ENCODE data around the gene AGBL5.
A peak's percentile ranks its signal among the peaks of the same experiment; 100 is the strongest.

Gene AGBL5

GRCh38 chr2:27024812-27025211, 26.7 kb upstream of the AGBL5 start:
- DNase-seq (ENCODE audit: low spot score) = no peak

DNA sequence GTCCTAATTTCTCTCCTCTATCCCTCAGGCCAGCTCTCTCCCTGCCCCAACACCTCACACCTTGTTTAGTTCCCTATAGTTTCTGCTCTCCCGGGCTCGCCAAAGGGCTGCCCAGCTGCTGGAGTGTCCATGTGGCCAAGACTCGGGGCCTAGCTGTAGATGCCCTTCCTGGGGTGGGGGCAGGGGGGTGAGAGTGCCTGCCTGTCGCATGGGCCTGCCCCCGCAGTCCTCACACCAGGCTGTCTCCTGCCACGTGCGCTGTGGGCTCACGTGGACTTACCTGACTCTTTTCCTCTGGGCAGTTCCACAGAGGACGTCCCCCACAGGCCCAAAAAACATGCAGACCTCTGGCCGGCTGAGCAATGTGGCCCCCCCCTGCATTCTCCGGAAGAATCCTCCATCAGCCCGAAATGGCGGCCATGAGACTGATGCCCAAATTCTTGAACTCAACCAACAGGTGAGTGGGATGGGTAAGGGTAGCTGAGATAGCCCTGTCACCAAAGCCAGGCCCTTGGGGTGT, 26.1 kb upstream of the AGBL5 start:
- DNase-seq (ENCODE audit: low spot score) = no peak

DNA sequence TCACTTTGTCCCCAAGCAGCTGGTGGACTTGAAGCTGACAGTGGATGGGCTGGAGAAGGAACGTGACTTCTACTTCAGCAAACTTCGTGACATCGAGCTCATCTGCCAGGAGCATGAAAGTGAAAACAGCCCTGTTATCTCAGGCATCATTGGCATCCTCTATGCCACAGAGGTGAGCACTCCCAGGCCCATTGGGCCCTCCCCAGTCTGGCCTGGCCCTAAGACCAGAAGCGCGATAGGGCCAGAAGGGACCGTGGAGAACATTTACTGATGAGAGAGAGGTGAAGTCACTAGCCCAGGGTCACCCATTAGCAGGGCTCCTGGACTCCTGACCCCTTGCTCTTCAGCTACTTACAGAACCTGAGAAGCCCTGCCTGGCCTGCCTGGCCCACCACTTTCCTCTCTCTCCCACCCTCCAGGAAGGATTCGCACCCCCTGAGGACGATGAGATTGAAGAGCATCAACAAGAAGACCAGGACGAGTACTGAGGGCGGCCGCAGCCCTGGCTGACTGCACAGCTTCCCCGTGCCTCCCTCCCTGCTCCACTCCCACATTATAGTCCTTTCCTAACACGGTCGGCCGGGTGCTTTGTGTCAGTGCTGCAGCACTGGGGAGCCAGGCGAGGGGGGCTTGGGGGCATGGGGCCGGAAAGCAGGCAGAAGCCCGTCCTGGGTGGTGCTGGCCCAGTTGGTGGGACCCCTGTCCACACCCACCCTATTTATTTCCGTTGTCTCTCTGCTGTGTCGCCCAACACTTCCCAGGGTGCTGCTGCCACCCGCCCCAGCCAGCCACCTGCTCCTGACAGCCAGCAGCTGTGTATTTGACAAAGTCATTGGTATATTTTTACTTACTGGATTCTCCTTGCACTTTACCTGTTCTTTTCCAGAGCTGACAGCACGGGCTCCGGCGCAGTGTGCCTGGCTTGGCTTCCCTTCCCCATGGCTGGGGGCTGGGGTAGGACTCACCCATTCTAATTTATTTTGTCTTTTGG, 25.3 kb upstream of the AGBL5 start:
- no peak for DNase-seq (ENCODE audit: low spot score)

- DNase-seq (ENCODE audit: low spot score) = no peak
These were observed 24.2 kb upstream of the AGBL5 start for GRCh38 chr2:27027211-27027651.

GRCh38 chr2:27029051-27029450, 22.4 kb upstream of the AGBL5 start:
- DNase-seq (ENCODE audit: low spot score) = no peak

DNA sequence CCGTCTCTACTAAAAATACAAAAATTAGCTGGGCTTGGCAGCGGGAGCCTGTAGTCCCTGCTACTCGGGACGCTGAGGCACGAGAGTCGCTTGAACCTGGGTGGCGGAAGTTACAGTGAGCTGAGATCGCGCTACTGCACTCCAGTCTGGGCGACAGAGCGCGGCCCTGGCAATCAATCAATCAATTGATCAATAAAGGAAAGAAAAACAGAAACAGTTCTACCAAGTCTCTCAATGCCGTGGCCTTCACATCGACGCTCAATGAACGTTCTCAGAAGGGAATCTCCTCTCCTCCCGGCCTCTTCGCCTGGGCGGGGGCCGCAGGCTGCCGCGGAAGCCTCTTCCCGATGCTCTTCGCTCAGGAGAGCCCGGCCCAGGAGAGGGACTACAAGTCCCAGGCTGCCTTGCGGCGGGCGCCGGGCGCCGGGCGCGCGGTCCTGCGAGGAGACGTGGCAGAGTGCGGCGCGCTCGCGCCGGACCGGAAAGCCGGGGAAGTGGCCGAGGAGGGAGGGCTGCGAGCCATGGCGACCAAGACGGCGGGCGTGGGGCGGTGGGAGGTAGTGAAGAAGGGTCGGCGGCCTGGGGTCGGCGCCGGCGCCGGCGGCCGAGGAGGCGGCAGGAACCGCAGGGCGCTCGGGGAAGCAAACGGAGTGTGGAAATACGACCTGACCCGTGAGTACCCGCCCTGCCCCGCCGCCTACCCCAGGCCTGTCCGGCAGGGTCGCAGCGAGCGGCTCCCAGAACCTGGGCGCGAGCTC, 18.8 kb upstream of the AGBL5 start, which contains the start of gene TMEM214:
Gene TMEM214 (plus strand): TSS at position 471 of the 758 bp plus-strand sequence. CDS start 51 bp downstream, at position 522.
- DNase-seq (ENCODE audit: low spot score) = peak; percentile 78

GRCh38 chr2:27033253-27033852, 18.1 kb upstream of the AGBL5 start:
- no peak for DNase-seq (ENCODE audit: low spot score)

GRCh38 chr2:27038012-27038411, 13.5 kb upstream of the AGBL5 start:
- DNase-seq (ENCODE audit: low spot score) = no peak

DNA sequence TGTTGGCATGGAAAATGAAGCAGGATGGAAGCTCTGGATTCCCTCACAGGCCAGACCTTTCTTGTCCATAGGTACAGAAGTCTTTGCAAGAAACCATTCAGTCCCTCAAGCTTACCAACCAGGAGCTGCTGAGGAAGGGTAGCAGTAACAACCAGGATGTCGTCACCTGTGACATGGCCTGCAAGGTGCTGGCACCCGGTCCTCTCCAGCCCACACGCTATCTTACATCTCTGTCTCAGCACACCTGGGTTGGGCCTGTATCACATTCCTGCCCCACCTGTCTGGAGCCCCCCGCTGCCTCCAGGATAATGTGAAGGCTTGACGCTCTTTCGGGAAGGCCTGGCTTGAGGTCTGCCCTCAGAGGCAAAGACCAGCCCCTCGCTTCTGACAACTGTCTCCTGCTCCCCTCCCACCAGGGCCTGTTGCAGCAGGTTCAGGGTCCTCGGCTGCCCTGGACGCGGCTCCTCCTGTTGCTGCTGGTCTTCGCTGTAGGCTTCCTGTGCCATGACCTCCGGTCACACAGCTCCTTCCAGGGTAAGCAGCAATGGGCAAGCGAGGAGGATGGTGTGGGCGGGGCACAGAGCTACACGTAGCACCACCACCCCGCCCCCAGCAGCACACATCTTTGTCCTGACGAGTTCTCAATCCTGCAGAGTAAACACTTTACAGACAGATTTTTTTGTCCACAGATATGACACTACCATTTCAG, 12.7 kb upstream of the AGBL5 start:
- no peak for DNase-seq (ENCODE audit: low spot score)

DNA sequence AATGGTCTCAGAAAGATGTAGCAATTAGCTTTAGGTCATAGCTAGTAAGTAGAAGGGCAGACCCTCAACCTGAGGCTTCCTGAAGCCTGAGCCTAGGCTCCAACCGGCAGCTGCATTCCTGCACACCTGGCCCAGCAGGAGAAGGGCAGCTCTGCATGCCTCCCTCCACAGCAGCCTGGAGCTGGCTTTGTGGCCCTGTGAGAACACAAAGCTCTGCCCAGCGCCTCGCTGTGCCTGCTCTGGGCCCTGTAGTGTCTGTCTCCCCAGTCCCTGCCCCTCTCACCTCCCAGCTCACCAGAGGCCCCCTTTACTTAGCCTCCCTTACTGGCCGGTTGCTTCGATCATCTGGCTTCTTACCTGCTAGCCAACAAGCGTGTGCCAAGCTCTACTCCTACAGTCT, 12.0 kb upstream of the AGBL5 start:
- DNase-seq (ENCODE audit: low spot score) = no peak

GRCh38 chr2:27039871-27040270, 11.6 kb upstream of the AGBL5 start:
- no peak for DNase-seq (ENCODE audit: low spot score)

GRCh38 chr2:27040282-27040681, 11.2 kb upstream of the AGBL5 start:
- DNase-seq (ENCODE audit: low spot score) = no peak

DNA sequence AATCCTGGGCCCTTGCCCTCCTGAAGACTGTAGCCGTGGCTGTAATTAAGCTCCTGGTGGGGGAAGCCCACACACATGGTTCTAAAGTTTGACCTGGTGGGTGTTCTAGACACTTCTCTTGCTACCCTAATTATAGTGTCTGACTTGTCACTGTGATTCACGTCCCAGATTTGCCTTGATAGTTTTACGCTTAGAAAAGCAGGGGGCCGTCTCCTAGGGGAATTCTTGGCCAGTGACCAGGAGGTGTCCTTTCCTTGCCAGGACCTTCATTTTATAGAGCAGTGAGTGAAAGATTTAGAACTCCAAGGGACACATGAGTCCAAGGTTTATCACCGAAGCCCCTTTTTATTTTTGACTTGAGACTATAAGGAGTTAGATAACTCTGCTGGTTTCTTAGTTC, 9.7 kb upstream of the AGBL5 start:
- no peak for DNase-seq (ENCODE audit: low spot score)

DNA sequence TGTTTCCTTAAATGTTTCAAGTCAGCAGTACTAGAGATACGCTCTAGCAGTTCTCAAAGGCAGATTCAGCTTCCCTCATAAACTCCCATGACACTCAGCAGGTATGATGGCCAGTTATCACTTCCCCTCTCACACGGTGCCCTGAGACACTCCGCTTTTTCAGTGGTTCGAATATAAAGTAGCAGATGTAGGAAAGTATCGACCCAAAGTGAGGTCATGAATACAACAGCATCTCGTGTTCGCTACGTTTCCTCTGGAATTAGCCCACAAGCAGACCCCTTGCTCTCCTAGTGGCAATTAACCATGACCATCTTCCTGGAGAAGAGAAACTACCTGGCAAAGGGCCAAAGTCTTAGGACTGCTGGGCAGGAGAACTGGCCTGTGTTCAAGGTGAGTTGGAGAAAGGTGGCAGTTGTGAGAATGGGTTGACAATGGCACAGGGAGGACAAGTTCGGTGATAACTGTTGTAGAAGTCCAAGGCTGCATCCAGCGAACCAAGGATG, 9.3 kb upstream of the AGBL5 start:
- no peak for DNase-seq (ENCODE audit: low spot score)

DNA sequence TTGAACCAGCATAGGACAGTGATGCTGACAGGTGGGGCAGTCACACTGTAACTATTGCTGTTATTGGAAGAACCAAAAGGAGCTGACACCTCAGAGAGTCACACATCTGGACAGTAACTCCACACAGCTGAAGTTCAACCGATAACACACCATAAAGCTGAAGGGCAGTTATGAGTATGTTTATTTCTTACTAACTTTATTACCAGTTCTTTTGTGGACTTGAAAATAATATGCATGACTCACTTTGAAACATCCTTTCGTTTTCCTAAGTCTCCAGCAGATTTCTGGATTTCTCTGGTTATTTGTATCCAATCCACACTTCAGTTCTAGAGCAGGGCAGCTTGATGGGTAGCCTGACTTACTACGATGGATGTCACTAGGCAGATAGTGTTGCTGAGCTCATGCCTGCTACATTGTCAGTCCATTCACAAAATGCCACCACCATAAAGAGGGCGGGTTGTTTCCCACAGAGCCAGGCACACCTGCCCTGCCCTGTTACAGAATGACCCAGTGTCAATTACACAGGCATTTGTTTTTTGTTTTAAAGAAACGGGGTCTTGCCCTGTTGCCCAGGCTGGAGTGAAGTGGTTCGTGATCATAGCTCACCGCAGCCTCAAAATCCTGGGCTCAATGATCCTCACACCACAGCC, 8.4 kb upstream of the AGBL5 start:
- no peak for DNase-seq (ENCODE audit: low spot score)

- DNase-seq (ENCODE audit: low spot score) = peak; percentile 58
These were observed 1.8 kb upstream of the AGBL5 start for GRCh38 chr2:27049422-27050280.

GRCh38 chr2:27050281-27050995, 1.0 kb upstream of the AGBL5 start:
- DNase-seq (ENCODE audit: low spot score) = peak; percentile 93

- DNase-seq (ENCODE audit: low spot score) = peak; percentile 43
These were observed 606 bp downstream of the AGBL5 start for GRCh38 chr2:27051902-27052645.
